ENCODE results near the gene MAP2K5.
"Not testable (repeated sequence)": the region's sequence is repeated elsewhere in the genome, so short reads cannot be mapped to it uniquely, and the experiment has no call there.

MAP2K5 gene

DNA sequence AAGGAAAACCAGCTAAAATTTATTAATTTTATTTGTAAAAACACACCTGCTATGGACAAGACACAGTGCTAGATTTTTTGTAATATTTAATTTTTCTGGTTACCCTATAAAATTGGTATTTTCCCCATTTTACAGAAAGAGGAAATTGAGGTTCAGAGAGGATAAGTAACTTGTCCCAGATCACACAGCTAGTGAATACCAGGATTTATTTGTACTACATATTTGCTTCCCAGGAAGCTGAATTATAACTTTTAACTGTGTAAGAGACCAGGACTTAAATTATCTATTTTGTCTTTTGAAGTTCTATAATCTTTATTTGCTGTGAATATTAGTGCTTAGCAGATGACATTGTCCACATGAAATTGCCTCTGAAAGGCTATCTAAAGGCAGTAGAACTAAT lies 49.7 kb downstream of the MAP2K5 start:
- no peak for DNase-seq (ENCODE audit: low read depth in 2 of 3, low spot score in 1 of 3)

DNA sequence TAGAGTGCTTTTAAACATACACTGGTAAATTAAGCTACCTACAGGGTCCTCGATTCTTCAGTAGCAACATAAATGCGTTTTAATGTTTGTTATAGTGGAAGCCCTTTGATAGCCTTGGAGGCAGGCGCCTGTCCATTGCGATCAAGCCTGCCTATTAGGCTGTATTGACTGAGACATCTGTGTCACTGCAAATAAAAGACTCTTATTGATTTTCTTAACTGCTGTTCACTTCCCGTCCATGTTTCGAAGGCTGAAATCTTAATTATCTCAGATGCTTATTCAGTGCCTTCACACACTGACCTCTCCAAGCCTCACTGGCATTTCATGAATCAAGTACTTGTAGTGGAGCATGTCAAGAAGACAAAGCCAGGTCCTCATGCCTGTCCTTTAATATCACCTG lies 51.1 kb downstream of the MAP2K5 start:
- no peak for DNase-seq (ENCODE audit: low read depth in 2 of 3, low spot score in 1 of 3)

DNA sequence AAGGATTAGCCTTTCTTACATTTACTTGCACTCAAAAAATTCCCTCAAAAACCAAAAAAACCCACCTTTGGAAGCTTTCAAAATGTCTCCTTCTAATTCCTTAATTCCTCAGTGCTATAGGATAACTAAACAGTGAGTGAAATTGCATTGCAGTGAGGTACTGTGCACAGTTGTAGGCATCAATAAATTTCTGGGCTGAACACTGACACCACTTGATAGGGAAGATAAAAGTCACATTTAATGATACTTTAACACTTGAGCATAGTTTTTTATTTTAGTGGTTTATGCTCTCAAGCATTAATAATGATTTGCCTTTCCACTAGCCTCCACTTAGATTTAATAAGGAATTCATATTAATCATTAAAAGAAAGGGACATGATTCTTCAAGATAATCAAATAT lies 52.3 kb downstream of the MAP2K5 start:
- DNase-seq (ENCODE audit: low read depth in 2 of 3, low spot score in 1 of 3) = no peak

DNA sequence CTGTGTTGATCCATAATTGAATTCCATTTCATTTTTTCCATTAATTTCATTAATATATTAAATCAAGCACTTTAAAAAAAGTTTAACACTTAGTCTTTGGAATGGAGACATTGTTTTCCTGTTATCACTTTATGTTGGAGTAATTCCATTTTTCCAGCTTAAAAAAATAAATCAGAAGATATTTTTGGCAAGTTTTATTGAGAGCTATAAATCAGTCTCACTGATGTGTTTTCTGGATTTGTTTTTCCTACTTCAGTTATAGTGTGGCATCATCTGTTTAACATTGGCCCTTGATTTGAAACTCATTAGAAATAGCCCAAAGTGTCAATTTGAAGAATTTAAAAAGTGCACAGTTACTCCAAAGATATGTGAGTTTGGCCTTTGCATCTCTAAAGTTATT lies 53.1 kb downstream of the MAP2K5 start:
- no peak for DNase-seq (ENCODE audit: low read depth in 2 of 3, low spot score in 1 of 3)

DNA sequence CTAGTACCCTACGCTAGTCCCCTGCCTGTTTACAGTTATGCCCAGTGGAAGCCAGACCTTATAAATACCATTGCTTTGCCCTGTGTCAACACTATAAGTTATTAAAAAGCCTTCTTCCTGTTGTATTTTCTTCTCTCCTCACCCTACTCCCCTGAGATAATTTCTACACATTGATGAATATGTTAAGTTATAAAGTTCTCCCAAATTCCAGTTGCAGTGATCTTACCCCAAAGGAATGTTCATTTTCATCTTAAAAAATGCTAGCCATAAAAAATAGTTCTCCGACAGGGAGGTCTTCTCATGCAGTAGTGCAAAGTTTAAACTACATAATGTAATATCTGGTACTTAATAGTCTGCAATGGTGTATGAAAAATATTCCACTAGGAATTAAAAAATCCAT lies 58.6 kb downstream of the MAP2K5 start:
- DNase-seq (ENCODE audit: low read depth in 2 of 3, low spot score in 1 of 3) = no peak

DNA sequence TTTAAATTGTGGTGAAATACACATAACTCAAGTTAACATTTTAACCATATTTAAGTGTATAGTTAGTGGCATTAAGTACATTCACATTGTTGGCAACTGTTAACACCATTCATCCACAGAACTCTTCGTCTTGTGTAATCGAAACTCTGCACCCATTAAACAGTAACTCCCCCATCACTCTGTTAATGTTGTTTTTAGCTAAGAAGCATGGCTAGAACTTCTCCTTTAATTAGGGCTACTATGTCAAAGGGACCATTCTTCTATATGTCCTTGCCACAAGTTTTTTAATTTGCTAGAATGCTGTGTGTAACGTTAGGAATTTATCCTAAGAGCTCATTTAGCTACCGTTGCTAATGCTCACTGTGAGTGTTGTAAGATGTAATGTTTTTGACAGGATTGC lies 60.6 kb downstream of the MAP2K5 start:
- no peak for DNase-seq (ENCODE audit: low read depth in 2 of 3, low spot score in 1 of 3)

DNA sequence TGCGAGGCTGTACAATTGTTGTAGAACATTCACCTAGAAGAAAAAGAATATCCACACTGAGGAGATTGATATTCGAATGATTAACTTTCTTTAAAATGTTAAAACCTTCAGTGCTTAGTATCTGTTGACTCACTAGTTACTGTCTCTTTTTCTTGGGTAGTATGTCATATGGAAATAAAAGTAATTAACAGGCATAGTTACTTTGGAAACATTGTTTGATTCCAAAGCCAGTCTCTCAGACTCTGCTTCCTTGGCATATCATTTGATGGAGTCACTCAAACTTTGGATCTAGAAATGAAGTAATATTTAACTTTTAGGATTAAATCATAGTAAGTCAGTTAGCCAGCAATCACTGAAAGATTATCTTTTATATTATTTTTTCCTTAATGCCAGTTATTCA lies 63.4 kb downstream of the MAP2K5 start:
- no peak for DNase-seq (ENCODE audit: low read depth in 2 of 3, low spot score in 1 of 3)

DNA sequence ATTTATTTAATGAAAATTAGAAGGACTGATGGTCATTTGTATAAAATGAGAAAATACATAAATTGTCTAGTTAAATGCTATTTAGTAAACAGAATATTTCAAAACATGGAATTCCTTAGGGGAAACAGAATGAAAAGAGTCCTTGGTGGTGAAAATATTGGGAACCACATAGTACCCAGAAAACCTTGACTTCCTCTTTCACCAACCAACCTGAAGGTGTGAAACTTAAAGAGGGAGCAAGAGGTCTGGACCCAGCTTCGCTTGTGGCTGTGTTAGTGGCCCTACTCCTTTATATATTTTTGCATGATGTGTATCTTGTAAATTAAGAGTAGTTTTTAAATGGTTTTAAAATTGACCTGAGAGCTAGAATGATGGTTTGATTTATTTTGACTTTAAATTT lies 64.2 kb downstream of the MAP2K5 start:
- DNase-seq (ENCODE audit: low read depth in 2 of 3, low spot score in 1 of 3) = no peak

DNA sequence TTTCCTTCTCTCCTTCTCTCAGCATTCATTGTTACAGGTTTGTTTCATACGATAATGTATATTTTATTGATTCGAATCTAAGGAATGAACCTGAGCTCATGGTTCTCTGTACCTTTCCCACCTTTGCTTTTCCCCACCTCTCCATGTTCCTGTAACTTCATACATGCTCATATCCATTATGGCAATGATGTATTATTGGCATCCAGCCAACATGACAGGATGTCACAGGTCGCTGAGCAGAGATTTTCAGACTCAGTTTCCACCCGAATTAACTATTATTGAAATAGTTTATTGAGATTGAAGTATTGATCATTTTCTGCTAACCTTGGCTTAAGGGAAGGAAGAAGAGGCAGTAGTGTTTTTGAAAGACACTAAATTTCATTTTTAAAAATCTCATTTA lies 64.8 kb downstream of the MAP2K5 start:
- DNase-seq (ENCODE audit: low read depth in 2 of 3, low spot score in 1 of 3) = no peak

DNA sequence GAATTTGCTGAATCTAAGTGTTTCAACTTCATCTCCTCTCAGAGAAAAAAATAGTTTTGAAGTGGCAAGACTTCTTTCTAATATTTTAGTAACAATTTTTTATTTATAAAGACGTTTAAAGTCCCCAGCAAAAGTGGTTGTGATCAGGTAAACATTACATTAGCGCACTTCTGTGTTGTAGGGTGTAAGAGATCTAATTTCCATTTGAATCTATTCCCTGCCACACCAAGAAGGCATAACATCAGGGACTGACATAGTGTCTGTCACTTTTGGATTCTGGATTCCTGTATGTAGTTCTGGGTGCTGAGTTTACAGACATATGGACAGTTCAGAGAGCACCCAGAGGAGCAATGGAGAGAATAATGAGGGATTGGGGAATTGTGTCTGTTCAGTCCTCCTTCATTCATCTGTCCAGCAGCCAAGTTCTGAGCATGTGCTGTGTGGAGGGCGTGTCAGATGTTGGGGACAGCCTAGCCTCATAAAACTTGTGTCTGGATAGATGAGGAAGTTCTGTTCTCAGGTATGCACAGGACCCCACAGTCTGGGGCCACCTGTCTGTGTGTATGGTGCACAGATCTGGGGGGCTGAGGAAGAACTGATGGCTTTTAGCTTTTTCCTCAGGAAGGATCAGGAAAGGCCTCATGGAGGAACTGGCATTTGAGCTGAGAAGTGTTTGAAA lies 65.6 kb downstream of the MAP2K5 start:
- DNase-seq (ENCODE audit: low read depth in 2 of 3, low spot score in 1 of 3) = no peak

DNA sequence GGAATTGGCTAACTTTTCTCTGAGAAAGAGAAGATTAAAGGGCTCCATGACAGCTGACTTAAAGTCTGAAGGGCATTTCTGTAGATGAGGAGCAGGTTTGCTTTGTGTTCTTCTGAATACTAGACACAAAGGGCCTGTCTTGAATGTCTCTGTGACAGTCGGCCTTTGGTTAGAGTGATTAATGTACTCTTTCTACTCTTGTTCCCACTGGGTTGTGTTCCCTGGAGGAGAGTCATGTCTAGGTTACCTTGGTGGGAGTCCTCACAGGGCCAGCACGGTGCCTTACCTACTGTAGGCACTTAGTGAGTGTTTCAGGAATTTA lies 66.1 kb downstream of the MAP2K5 start:
- no peak for DNase-seq (ENCODE audit: low read depth in 2 of 3, low spot score in 1 of 3)

DNA sequence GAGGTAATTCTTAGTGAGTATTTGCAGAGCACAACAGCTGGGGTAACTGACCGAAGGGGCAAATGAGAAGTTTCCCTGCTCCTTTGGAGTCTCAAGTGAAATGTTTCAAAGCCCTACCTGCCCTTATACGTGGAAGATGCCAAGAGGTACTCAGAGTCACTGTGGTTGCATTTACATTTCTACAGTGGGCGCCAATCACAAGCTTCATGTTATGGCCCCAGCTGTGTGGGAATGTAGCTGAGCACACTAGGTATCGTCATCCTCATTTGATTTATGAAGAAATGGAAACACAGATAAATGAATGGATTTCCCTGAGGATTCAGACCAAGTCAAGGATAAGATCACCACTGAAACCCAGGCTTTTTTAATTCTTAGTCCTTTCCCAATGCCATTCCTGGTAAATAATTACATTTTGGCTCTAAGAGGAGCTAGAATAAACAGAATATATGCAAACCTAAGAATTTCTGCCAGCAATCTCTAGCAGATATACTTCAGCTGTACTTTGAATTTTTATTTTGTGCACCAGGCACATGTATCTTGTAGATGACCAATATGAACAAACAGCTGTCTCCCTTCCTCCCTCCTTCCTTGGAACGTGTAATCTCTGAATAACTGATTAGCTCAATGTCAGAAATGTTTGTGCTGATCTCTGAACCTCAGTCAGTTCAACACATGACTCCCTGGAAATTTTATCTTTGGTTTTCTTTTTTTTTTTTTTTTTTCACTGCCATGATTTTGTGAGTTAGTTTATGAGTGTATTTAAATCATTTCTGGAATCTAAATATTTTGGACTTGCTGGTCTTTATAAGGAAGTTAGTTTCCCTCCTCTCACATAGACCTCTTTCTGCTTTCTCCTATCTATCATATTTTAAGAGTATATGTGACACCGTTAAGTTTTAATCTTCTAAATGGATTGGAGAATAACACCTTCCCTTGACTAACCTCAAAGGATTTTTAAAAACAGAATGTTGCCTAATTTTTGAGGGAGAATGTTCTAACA lies 69.2 kb downstream of the MAP2K5 start:
- DNase-seq (ENCODE audit: low read depth in 2 of 3, low spot score in 1 of 3) = no peak

DNA sequence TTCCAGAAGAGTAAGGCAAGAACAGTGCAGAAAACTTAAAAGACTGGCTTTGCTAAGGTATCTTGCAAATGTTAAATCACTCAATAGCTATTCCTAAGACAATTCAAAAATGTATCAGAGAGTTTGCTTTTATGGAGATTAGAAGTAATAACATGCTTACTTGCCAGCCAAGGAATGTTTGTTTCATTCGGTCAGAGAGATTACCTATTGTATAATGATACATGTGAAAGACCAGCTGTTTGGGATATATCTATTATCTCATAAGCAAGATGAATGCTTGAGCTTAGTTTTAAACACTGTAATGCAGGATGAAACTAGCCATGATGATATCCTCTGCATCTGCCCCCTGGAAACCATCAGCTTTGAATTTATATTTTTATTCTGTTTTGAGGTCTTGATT lies 70.7 kb downstream of the MAP2K5 start:
- DNase-seq (ENCODE audit: low read depth in 2 of 3, low spot score in 1 of 3) = no peak

DNA sequence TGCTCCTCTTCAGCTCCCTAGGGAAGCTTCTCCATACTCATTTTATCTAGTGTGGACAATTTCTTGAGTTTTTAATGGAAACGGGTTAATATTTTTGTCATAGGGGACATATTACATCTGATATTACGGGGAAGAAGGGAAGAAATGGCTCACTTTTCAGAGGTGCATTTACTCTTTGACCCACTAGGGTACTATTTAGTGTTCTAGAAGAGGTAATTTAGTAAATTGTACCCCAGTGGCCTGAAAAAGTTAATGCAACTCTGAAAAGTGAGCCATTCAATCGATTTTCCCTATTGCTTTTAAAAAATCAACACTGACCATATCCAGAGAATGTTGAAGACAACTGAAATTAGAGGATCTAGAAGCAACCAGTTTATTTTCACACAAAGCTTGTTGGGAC lies 71.2 kb downstream of the MAP2K5 start:
- no peak for DNase-seq (ENCODE audit: low read depth in 2 of 3, low spot score in 1 of 3)

DNA sequence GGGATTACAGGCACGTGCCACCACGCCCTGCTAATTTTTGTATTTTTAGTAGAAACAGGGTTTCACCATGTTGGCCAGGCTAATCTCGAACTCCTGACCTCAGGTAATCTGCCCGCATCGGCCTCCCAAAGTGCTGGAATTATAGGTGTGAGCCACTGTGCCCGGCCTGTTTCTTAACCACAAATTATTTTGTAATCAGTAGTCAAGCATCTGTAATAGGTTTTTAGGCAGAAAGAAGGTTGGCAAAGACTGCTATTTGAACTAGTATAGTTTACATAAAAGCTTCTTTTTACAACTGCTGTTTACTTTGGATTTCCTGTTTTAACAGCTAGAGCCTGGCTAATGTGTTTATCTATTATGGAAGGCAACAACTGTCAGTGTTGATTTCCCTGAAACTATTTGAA lies 72.6 kb downstream of the MAP2K5 start:
- DNase-seq (ENCODE audit: low read depth in 2 of 3, low spot score in 1 of 3) = not testable (repeated sequence)

DNA sequence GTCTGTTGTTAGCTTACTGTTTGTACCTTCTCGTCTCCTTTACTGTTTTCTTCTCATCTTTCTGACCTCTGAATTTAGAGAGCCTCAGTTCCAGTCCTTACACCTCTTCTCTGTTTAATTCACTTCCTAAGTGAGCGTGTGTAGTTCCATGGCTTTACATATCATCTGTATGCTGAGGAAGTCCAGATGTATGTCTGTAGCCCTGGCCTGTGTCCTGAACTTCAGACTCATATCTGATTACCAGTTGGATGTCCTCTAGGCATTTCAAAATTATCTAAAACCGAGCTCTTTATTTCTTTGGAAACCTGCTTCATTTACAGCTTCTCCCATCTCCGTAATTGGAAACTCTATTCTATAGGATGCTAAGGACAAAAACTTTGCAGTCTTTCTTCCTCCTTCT lies 75.8 kb downstream of the MAP2K5 start:
- DNase-seq (ENCODE audit: low read depth in 2 of 3, low spot score in 1 of 3) = no peak

DNA sequence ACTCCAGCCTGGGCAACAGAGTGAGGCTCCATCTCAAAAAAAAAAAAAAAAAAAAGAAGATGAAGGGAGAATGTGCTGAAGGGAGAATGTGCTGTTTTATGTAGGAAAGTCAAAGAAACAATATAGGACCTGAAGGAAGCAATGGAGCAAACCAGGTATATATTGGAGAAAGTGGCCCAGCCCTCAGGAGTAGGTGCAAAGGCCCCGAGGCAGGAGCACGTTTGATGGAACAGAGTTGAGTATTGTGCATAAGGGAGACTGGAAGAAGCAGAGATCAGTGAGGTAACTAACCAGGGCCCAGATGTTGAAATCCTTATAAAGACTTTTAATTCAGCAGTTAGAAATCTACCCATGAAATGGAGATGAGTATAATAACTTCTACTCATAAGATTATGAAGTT lies 79.6 kb downstream of the MAP2K5 start:
- no peak for DNase-seq (ENCODE audit: low read depth in 2 of 3, low spot score in 1 of 3)

DNA sequence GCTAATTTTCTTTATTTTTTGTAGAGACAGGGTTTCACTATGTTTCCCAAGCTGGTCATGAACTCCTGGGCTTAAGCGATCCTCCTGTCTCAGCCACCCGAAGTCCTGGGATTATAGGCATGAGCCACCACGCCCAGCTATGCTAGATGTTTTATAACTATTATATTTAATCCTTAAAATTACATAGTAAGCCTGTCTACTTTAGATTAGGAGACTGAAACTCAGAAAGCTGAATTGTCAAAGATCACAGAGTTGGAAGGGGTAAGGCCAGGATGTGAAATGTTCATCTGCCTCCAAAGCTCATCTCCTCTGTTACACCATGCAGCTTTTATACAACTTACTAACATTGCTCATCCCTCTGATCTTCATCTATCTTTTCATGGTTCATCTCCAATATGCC lies 89.8 kb downstream of the MAP2K5 start:
- DNase-seq (ENCODE audit: low read depth in 2 of 3, low spot score in 1 of 3) = no peak

DNA sequence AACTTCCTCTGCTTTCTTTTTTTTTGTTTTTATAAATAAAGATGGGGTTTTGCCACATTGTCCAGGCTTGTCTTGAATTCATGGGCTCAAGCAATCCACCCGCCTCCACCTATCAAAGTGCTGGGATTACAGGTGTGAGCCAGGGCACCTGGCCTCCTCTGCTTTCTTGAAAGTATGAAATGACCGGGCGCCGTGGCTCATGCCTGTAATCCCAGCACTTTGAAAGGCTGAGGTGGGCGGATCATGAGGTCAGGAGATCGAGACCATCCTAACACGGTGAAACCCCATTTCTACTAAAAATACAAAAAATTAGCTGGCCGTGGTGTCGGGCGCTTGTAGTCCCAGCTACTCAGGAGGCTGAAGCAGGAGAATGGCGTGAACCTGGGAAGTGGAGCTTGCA lies 93.4 kb downstream of the MAP2K5 start:
- not testable (repeated sequence) for DNase-seq (ENCODE audit: low read depth in 2 of 3, low spot score in 1 of 3)

DNA sequence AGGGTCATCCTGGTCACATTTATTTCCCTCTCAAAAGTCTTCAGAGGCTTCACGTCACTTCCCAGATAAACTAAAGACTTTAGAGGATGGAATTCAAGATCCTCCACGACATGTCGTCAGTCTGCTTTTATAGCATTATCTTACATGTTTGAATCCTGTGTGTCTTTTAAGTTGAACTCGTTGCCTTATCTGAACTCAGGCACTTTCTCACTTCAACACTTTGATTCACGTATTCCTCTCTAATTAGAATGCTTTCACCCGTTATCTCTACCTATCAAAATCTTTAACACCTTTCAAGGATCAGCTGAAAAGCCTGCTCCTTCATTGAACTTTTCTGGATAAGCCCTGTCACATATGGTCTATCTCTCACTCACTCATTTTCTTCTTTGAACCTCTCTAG lies 97.1 kb downstream of the MAP2K5 start:
- no peak for DNase-seq (ENCODE audit: low read depth in 2 of 3, low spot score in 1 of 3)

DNA sequence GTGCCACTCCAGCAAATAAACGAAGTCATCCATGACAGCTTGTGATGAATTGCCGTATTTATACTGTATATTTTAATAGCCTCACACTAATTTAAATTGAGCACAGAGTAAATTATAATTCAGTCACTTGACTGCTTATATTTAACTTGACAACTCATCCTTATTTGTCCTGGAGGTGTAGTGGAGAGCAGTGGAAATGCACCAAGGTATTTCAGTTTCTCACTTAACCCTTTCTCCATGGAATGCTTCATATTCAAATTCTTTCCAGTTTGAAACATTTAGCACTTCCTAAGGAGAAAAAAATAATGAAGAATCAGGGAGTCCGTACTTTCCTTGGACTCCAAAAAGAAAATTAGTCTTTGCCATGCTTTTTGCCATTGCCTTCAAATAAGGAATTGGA lies 99.0 kb downstream of the MAP2K5 start:
- DNase-seq (ENCODE audit: low read depth in 2 of 3, low spot score in 1 of 3) = no peak

DNA sequence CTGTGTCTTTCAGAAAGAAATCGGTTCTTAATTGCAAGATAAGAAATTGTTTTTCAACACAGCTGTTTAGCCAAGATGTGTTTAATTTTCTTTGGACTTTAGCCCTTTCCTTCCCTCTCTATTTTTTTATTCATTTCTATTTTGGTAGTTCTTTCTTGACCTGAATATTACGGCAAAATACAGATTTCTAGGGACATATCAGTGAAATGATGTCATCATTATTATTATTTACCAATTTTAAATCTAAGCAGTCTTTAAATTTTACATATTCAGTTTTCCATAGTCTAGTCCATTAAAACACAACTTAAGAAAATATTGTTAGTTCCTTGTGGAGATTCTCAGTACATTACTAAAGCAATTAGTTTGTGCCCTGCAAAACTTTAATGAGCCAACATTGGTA lies 104.3 kb downstream of the MAP2K5 start:
- DNase-seq (ENCODE audit: low read depth in 2 of 3, low spot score in 1 of 3) = no peak

DNA sequence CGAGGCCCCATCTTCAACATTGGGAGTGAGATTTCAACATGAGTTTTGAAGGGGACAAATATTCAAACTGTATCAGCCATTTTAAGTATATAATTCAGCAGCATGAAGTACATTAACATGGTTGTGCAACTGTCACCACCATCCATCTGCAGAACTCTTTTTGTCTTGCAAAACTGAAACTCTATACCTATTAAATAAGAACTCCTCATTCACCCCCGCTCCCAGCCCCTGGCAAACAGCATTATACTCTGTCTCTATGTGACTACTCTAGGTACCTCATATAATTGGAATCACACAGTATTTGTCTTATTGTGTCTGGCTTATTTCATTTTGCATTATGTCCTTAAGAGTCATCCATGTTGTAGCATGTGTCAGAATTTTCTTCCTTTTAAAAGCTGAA lies 110.1 kb downstream of the MAP2K5 start:
- DNase-seq (ENCODE audit: low read depth in 2 of 3, low spot score in 1 of 3) = no peak
